ENCODE results near the gene PCBP3.

Gene PCBP3

GRCh38 chr21:45970674-45971615, 327.4 kb downstream of the PCBP3 start:
- Histone ChIP-seq H3K4me3 (ENCODE audit: control insufficient read depth in 1 of 7, extremely low read depth in 1 of 7, insufficient read depth in 4 of 7, low read depth in 2 of 7, low read length in 6 of 7) (no peak overlapping the region), H3K27ac (ENCODE audit: insufficient read depth in 1 of 2, low read depth in 1 of 2, low read length in 2 of 2, poor library complexity in 1 of 2, severe bottlenecking in 2 of 2) (no peak overlapping the region), H3K27me3 (replicated peaks in 2 of 5; ENCODE audit: control insufficient read depth in 4 of 5, insufficient read depth in 5 of 5, low read length in 4 of 5) (peaks cover 0 to 48% (median 18%) of the 10 kb centered on the region in 5 experiments), H3K36me3 (ENCODE audit: control insufficient read depth in 4 of 4, insufficient read depth in 4 of 4, low read length in 3 of 4) (no peaks in the 10 kb centered on the region), H3K4me1 (ENCODE audit: control extremely low read depth in 1 of 4, control insufficient read depth in 4 of 4, insufficient read depth in 4 of 4, low read length in 3 of 4) (peaks cover 0 to 34% (median 31%) of the 10 kb centered on the region in 4 experiments), H3K9me3 (ENCODE audit: control extremely low read depth in 1 of 5, control insufficient read depth in 4 of 5, insufficient read depth in 2 of 5, low read depth in 1 of 5, low read length in 4 of 5) (no peaks in the 10 kb centered on the region)
- 49% methylated on average over 22 of the region's 25 CpGs for WGBS (ENCODE audit: insufficient coverage)
- peak; percentile 34 to 58 (median 50) for DNase-seq
- ChIA-PET POLR2A (interaction anchor here (0.6 kb wide), 1 partner anchor 75 kb away, joined by 3 read pairs; no protein-coding TSS in a partner anchor), CTCF (interaction anchor here (0.7 to 6.1 kb wide), 14 partner anchors 9 to 817 kb away, joined by 3 to 38 read pairs (median 4); partner anchors contain the start of gene MCM3AP)

DNA sequence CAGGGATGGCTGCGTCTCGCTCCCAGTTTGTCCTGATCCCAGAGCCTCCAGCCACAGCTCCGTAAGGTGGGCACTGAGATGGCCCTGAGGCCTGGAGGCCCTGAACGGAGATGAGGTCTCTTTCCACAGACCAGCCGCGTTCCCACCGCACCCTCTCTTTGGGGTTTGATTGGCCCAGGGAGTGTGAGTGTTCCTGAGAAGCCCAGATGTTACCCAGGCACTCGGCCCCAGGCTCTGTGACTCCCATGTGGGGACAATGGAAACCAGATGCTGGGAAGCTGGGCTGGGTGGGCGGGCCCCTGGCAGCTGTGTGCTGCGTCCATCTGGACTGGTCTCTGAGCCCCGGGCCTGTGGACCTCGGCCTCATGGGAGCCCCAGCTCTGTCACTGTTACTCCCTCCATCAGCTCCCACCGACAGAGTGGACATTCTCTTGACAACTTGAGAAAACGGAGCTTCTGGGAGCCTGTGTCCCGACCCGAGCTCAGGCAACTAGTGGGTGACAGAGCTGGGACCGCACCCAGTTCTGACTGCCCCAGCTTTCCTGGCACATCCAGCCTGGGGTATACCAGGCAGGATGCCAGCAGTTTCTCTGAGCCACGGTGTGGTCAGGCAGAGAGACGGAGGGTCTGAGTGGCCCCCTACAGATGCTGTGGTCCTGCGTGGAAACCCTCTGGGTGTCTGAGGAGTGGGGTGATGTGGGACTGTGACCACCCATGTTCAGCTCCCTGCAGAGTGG, 328.3 kb downstream of the PCBP3 start:
- 82% methylated on average over 13 of the region's 20 CpGs for WGBS (ENCODE audit: insufficient coverage)
- ChIA-PET CTCF (interaction anchor here (0.7 to 6.1 kb wide), 10 partner anchors 8 to 171 kb away, joined by 3 to 38 read pairs (median 4); no protein-coding TSS in a partner anchor), POLR2A (no interaction called here)
- Histone ChIP-seq H3K36me3 (ENCODE audit: control insufficient read depth in 4 of 4, insufficient read depth in 4 of 4, low read length in 3 of 4) (no peaks in the 10 kb centered on the region), H3K4me1 (ENCODE audit: control extremely low read depth in 1 of 4, control insufficient read depth in 4 of 4, insufficient read depth in 4 of 4, low read length in 3 of 4) (peaks cover 0 to 36% (median 31%) of the 10 kb centered on the region in 4 experiments), H3K27ac (ENCODE audit: insufficient read depth in 1 of 2, low read depth in 1 of 2, low read length in 2 of 2, poor library complexity in 1 of 2, severe bottlenecking in 2 of 2) (no peak overlapping the region), H3K27me3 (replicated peaks in 2 of 5; ENCODE audit: control insufficient read depth in 4 of 5, insufficient read depth in 5 of 5, low read length in 4 of 5) (peaks cover 0 to 52% (median 21%) of the 10 kb centered on the region in 5 experiments), H3K4me3 (ENCODE audit: control insufficient read depth in 1 of 7, extremely low read depth in 1 of 7, insufficient read depth in 4 of 7, low read depth in 2 of 7, low read length in 6 of 7) (no peak overlapping the region), H3K9me3 (ENCODE audit: control extremely low read depth in 1 of 5, control insufficient read depth in 4 of 5, insufficient read depth in 2 of 5, low read depth in 1 of 5, low read length in 4 of 5) (no peaks in the 10 kb centered on the region)
- DNase-seq = no peak

DNA sequence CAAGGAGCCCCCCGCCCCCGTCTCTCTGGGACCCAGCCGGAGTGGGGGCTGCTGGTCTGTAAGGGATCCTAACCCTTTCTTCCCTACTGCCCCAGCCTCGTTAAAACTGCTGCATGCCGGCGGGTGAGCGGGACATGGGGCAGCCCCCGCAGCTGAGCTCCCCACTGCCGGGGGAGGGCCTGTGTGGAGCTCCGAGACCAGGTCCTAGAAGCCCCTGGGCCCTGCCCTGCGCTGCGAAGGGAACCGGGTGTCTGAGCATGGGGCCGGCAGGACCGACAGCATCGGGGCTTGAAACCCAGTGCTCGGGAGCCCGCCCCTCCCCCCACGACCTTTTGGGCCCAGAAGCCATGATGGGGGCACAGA, 328.8 kb downstream of the PCBP3 start:
- ChIA-PET CTCF (interaction anchor here (0.6 to 6.1 kb wide), 8 partner anchors 19 to 306 kb away, joined by 3 to 38 read pairs (median 4); no protein-coding TSS in a partner anchor), POLR2A (no interaction called here)
- peaks cover 0 to 56% (median 22%) of the 10 kb centered on the region in 5 experiments for H3K27me3 ChIP-seq (replicated peaks in 2 of 5; ENCODE audit: control insufficient read depth in 4 of 5, insufficient read depth in 5 of 5, low read length in 4 of 5)
- H3K27ac ChIP-seq (ENCODE audit: insufficient read depth in 1 of 2, low read depth in 1 of 2, low read length in 2 of 2, poor library complexity in 1 of 2, severe bottlenecking in 2 of 2) = no peak overlapping the region
- H3K36me3 ChIP-seq (ENCODE audit: control insufficient read depth in 4 of 4, insufficient read depth in 4 of 4, low read length in 3 of 4) = no peaks in the 10 kb centered on the region
- no peaks in the 10 kb centered on the region for H3K9me3 ChIP-seq (ENCODE audit: control extremely low read depth in 1 of 5, control insufficient read depth in 4 of 5, insufficient read depth in 2 of 5, low read depth in 1 of 5, low read length in 4 of 5)
- H3K4me3 ChIP-seq (ENCODE audit: control insufficient read depth in 1 of 7, extremely low read depth in 1 of 7, insufficient read depth in 4 of 7, low read depth in 2 of 7, low read length in 6 of 7) = peak overlapping the region in 2 of 7 experiments; percentile 67 to 75
- no peak for DNase-seq
- H3K4me1 ChIP-seq (ENCODE audit: control extremely low read depth in 1 of 4, control insufficient read depth in 4 of 4, insufficient read depth in 4 of 4, low read length in 3 of 4) = peaks cover 0 to 37% (median 32%) of the 10 kb centered on the region in 4 experiments
- 31% methylated on average over 16 of the region's 19 CpGs for WGBS (ENCODE audit: insufficient coverage)

GRCh38 chr21:45972716-45973474, 329.4 kb downstream of the PCBP3 start:
- 1% methylated on average over 56 of the region's 58 CpGs for WGBS (ENCODE audit: insufficient coverage)
- peak in 2 of 3 donors; percentile 20 to 37 for DNase-seq

DNA sequence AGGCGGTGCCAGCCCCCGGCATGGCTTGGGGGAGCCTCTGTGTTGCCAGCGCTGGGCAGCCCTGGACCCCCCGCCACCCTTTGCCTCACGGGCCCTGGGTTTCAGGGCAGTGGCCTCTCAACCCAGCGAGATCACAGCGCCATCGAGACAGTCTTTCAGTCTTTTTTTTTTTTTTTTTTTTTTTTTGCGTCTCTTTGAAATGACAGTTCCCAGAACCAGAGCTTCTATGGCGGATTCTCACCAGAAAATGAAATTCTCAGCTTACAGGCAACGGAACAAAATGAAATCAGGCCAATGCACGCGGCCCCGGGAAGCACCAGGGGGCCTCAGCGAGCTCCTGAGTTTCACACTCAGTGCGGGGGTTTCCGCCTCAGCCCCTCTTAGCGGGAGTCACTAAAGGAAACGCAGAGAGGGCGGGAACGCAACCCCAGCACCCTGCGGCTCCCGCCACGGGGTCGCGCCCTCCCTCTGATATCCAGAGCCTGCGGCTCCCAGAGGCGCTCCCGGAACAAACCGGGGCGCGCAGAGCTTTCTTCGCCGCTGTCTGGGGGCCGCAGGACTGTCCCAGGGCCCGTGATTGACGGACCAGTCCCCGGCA, 330.0 kb downstream of the PCBP3 start:
- DNase-seq = peak; percentile 76 to 86 (median 86)
- ChIA-PET CTCF (interaction anchor here (1.2 to 6.1 kb wide), 3 partner anchors 20 to 170 kb away, joined by 4 to 38 read pairs (median 4); no protein-coding TSS in a partner anchor), POLR2A (no interaction called here)
- no peaks in the 10 kb centered on the region for H3K36me3 ChIP-seq (ENCODE audit: control insufficient read depth in 4 of 4, insufficient read depth in 4 of 4, low read length in 3 of 4)
- H3K4me1 ChIP-seq (ENCODE audit: control extremely low read depth in 1 of 4, control insufficient read depth in 4 of 4, insufficient read depth in 4 of 4, low read length in 3 of 4) = peaks cover 0 to 45% (median 35%) of the 10 kb centered on the region in 4 experiments
- no peak overlapping the region for H3K27ac ChIP-seq (ENCODE audit: insufficient read depth in 1 of 2, low read depth in 1 of 2, low read length in 2 of 2, poor library complexity in 1 of 2, severe bottlenecking in 2 of 2)
- peaks cover 0 to 66% (median 24%) of the 10 kb centered on the region in 5 experiments for H3K27me3 ChIP-seq (replicated peaks in 2 of 5; ENCODE audit: control insufficient read depth in 4 of 5, insufficient read depth in 5 of 5, low read length in 4 of 5)
- WGBS (ENCODE audit: insufficient coverage) = 1% methylated on average over 37 of the region's 38 CpGs
- no peaks in the 10 kb centered on the region for H3K9me3 ChIP-seq (ENCODE audit: control extremely low read depth in 1 of 5, control insufficient read depth in 4 of 5, insufficient read depth in 2 of 5, low read depth in 1 of 5, low read length in 4 of 5)
- peak overlapping the region; percentile 29 to 75 (median 55) for H3K4me3 ChIP-seq (ENCODE audit: control insufficient read depth in 1 of 7, extremely low read depth in 1 of 7, insufficient read depth in 4 of 7, low read depth in 2 of 7, low read length in 6 of 7)

More at GRCh38 chr21:45972716-45973474, 329.4 kb downstream of the PCBP3 start:
- POLR2A ChIA-PET = no interaction called here
- Histone ChIP-seq H3K36me3 (ENCODE audit: control insufficient read depth in 4 of 4, insufficient read depth in 4 of 4, low read length in 3 of 4) (no peaks in the 10 kb centered on the region), H3K4me3 (ENCODE audit: control insufficient read depth in 1 of 7, extremely low read depth in 1 of 7, insufficient read depth in 4 of 7, low read depth in 2 of 7, low read length in 6 of 7) (peak overlapping the region; percentile 13 to 75 (median 51)), H3K9me3 (ENCODE audit: control extremely low read depth in 1 of 5, control insufficient read depth in 4 of 5, insufficient read depth in 2 of 5, low read depth in 1 of 5, low read length in 4 of 5) (no peaks in the 10 kb centered on the region), H3K27me3 (replicated peaks in 2 of 5; ENCODE audit: control insufficient read depth in 4 of 5, insufficient read depth in 5 of 5, low read length in 4 of 5) (peaks cover 0 to 59% (median 22%) of the 10 kb centered on the region in 5 experiments), H3K27ac (ENCODE audit: insufficient read depth in 1 of 2, low read depth in 1 of 2, low read length in 2 of 2, poor library complexity in 1 of 2, severe bottlenecking in 2 of 2) (no peak overlapping the region), H3K4me1 (ENCODE audit: control extremely low read depth in 1 of 4, control insufficient read depth in 4 of 4, insufficient read depth in 4 of 4, low read length in 3 of 4) (peaks cover 0 to 39% (median 33%) of the 10 kb centered on the region in 4 experiments)
- CTCF ChIA-PET = interaction anchor here (0.6 to 6.1 kb wide), 7 partner anchors 21 to 305 kb away, joined by 3 to 38 read pairs (median 4); no protein-coding TSS in a partner anchor

All from common myeloid progenitor, CD34-positive (primary cell).